ENCODE results near the gene LTK. TPM values are rescaled to one million over a fixed set of nuclear protein-coding genes. Genes with fewer than 3 reads are reported as not detected.

The LTK gene
- total and polyA plus RNA-seq, 10 donors = 0.93 to 7.0 (median 4.5) TPM

- TF ChIP-seq POLR2AphosphoS5 (IDR thresholded peaks at IDR 0.05) (no peak), POLR2A (IDR thresholded peaks at IDR 0.05) (no peak)
- TF ChIP-seq, protein P1, sequence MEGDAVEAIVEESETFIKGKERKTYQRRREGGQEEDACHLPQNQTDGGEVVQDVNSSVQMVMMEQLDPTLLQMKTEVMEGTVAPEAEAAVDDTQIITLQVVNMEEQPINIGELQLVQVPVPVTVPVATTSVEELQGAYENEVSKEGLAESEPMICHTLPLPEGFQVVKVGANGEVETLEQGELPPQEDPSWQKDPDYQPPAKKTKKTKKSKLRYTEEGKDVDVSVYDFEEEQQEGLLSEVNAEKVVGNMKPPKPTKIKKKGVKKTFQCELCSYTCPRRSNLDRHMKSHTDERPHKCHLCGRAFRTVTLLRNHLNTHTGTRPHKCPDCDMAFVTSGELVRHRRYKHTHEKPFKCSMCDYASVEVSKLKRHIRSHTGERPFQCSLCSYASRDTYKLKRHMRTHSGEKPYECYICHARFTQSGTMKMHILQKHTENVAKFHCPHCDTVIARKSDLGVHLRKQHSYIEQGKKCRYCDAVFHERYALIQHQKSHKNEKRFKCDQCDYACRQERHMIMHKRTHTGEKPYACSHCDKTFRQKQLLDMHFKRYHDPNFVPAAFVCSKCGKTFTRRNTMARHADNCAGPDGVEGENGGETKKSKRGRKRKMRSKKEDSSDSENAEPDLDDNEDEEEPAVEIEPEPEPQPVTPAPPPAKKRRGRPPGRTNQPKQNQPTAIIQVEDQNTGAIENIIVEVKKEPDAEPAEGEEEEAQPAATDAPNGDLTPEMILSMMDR (IDR thresholded peaks at IDR 0.05 in 8 of 11, conservative IDR thresholded peaks at IDR 0.05 in 3 of 11) = no peak
These were observed 10.6 kb downstream of the LTK start for GRCh38 chr15:41502795-41503668.

GRCh38 chr15:41501931-41502794 is 11.5 kb downstream of the LTK start:
- peak; percentile 86 for DNase-seq
- H3K36me3 ChIP-seq = no peaks in the 10 kb centered on the region
- intact Hi-C loops (cut with DNase I; ENCODE audit: low total_unique reads) = no loop called here
- no peak overlapping the region for H3K27ac ChIP-seq
- 1 to 6% (median 3%) methylated on average over 42 to 64 of the region's 64 CpGs for WGBS, 5 donors
- H3K9me3 ChIP-seq = no peaks in the 10 kb centered on the region
- peak overlapping the region; percentile 16 to 66 (median 34) for H3K4me3 ChIP-seq
- H3K4me1 ChIP-seq = peaks cover 20 to 34% (median 26%) of the 10 kb centered on the region in 6 donors
- H3K27me3 ChIP-seq (replicated peaks in 1 of 7) = peaks cover 2 to 78% (median 38%) of the 10 kb centered on the region in 7 donors
- peak in 1 of 3 donors; percentile 8 for TF ChIP-seq POLR2AphosphoS5 (IDR thresholded peaks at IDR 0.05)
- TF ChIP-seq, protein P1 (IDR thresholded peaks at IDR 0.05 in 8 of 11, conservative IDR thresholded peaks at IDR 0.05 in 3 of 11) = no peak

More at GRCh38 chr15:41502795-41503668, 10.6 kb downstream of the LTK start:
- no peaks in the 10 kb centered on the region for H3K36me3 ChIP-seq
- H3K27me3 ChIP-seq (replicated peaks in 1 of 7) = peaks cover 2 to 69% (median 38%) of the 10 kb centered on the region in 7 donors
- no peaks in the 10 kb centered on the region for H3K9me3 ChIP-seq
- no peak for DNase-seq
- H3K4me3 ChIP-seq = peak overlapping the region in 7 of 8 donors; percentile 29 to 66 (median 36)
- no peak overlapping the region for H3K27ac ChIP-seq
- 4 to 24% (median 6%) methylated on average over 23 to 54 of the region's 54 CpGs for WGBS, 5 donors
- intact Hi-C loops (cut with DNase I; ENCODE audit: low total_unique reads) = no loop called here
- peaks cover 20 to 34% (median 26%) of the 10 kb centered on the region in 6 donors for H3K4me1 ChIP-seq

DNA sequence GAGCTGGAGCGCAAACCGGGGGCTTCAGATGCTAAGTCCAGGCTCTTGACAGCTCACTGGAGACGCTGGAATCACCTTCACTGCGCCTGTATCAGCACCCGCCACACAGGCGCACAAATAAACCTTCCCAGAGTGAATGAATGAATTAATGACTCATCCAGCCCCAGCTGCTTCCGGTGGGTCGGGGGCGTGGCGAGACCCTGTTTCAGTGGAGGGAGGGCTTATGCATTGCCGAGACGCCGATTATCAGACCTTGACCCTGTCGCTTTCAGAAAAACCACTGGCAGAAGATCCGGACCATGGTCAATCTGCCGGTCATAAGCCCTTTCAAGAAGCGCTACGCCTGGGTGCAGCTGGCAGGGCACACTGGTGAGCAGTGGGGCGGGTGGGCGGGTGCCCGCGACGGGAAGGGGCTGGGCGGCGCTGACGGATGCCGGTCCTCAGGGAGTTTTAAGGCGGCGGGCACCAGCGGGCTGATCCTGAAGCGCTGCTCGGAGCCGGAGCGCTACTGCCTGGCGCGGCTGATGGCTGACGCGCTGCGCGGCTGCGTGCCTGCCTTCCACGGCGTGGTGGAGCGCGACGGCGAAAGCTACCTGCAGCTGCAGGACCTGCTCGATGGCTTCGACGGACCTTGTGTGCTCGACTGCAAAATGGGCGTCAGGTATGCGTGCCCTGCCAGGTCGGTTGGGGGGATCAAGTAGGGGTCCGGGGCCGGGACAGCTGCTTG is 12.3 kb downstream of the LTK start:
- Histone ChIP-seq H3K27ac (no peak overlapping the region), H3K4me1 (peaks cover 20 to 36% (median 26%) of the 10 kb centered on the region in 6 donors), H3K9me3 (no peaks in the 10 kb centered on the region), H3K27me3 (replicated peaks in 1 of 7) (peaks cover 2 to 86% (median 38%) of the 10 kb centered on the region in 7 donors), H3K4me3 (peak overlapping the region; percentile 16 to 66 (median 34)), H3K36me3 (no peaks in the 10 kb centered on the region)
- WGBS, 5 donors = 3 to 8% (median 5%) methylated on average over 15 to 56 of the region's 56 CpGs
- peak; percentile 83 for DNase-seq
- peak in 1 of 3 donors; percentile 19 for TF ChIP-seq POLR2AphosphoS5 (IDR thresholded peaks at IDR 0.05)
- no peak for TF ChIP-seq POLR2A (IDR thresholded peaks at IDR 0.05)
- TF ChIP-seq, protein P1 (IDR thresholded peaks at IDR 0.05 in 8 of 11, conservative IDR thresholded peaks at IDR 0.05 in 3 of 11) = no peak
- intact Hi-C loops (cut with DNase I; ENCODE audit: low total_unique reads) = no loop called here

Measured in spleen (tissue), 11 donors.